Dendritic cell treated with granulocyte-macrophage colony-stimulating factor and Interleukin-4, amounts not matched to agents 40 ng/mL and 50 ng/mL, for 4 days (primary cell): Measurements from ENCODE around the gene MALL.
"Not testable (repeated sequence)": the region's sequence is repeated elsewhere in the genome, so short reads cannot be mapped to it uniquely, and the experiment has no call there.

ENCODE experiments used
- H3K27ac Mint-ChIP-seq: one replicate; pipeline ENCODE4 v1.8.0; 2022; ENCODE audit warnings: mild to moderate bottlenecking, mixed read lengths
- H3K27me3 Mint-ChIP-seq: one replicate; pipeline ENCODE4 v1.8.0; 2022; ENCODE audit warnings: mild to moderate bottlenecking, mixed read lengths
- H3K36me3 Mint-ChIP-seq: one replicate; pipeline ENCODE4 v1.8.0; 2022; ENCODE audit warnings: low read depth, mixed read lengths
- H3K4me1 Mint-ChIP-seq: one replicate; pipeline ENCODE4 v1.8.0; 2022; ENCODE audit warnings: low read depth, mixed read lengths
- H3K4me3 Mint-ChIP-seq: one replicate; pipeline ENCODE4 v1.8.0; 2022; ENCODE audit warnings: mild to moderate bottlenecking, moderate library complexity, mixed read lengths
- H3K9me3 Mint-ChIP-seq: one replicate; pipeline ENCODE4 v1.8.0; 2022; ENCODE audit warnings: mixed read lengths
- intact Hi-C: fragments of 100-400 bp; cut with micrococcal nuclease; formaldehyde crosslinking; loops from one replicate; pipeline ENCODE4 v1.15.0; 2022

The MALL gene

GRCh38 chr2:110035384-110035783, 80.2 kb downstream of the MALL start:
- intact Hi-C loops, H3K4me1 Mint-ChIP-seq, H3K9me3 Mint-ChIP-seq, H3K4me3 Mint-ChIP-seq, H3K27me3 Mint-ChIP-seq, H3K27ac Mint-ChIP-seq, H3K36me3 Mint-ChIP-seq: not testable (repeated sequence)

DNA sequence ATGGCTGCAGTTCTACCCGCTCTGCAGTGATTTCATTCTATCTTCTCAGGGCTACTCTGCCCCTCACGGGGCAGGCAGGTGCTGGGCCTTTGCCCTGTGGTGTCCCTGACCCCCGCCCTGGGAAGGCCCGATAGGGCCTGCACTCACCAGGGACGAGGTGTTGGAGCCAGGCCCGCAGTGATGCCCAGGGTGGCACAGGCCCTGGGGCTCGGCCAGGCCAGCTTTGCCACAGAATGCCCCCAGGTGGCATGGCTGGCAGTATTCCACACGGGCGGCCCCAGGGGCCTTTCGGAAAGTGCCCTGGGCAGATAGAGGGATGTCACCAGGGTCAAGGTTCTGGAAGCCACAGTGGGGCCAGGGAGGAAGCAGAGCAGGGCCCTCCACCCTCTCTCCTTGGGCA, 80.7 kb downstream of the MALL start:
- H3K4me1 Mint-ChIP-seq, H3K36me3 Mint-ChIP-seq, H3K27ac Mint-ChIP-seq, H3K4me3 Mint-ChIP-seq, intact Hi-C loops, H3K9me3 Mint-ChIP-seq, H3K27me3 Mint-ChIP-seq: not testable (repeated sequence)
